Astrocyte of the spinal cord (primary cell): ENCODE measurements around the gene PHLPP1.
"Not testable (repeated sequence)": the region's sequence is repeated elsewhere in the genome, so short reads cannot be mapped to it uniquely, and the experiment has no call there.

Source experiments
- DNase-seq: peaks from one replicate; pipeline ENCODE4 v3.0.0; 2011; ENCODE audit warnings: low read depth, low spot score
- H3K4me3 ChIP-seq: 2 replicates; pipeline ENCODE4 v1.5.1; 2011; ENCODE audit warnings: low read depth, mild to moderate bottlenecking, low read length, moderate library complexity
- in situ Hi-C: cut with HindIII; loops from 2 replicates; pipeline ENCODE4 v1.10.0; 2017; ENCODE audit warnings: low sequenced_read_pairs
- TF ChIP-seq, protein P1 (sequence below): IDR thresholded peaks from 2 replicates; pipeline ENCODE4 v1.5.1; 2012; ENCODE audit warnings: low read depth, mild to moderate bottlenecking, low read length, inconsistent platforms

The PHLPP1 gene

DNA sequence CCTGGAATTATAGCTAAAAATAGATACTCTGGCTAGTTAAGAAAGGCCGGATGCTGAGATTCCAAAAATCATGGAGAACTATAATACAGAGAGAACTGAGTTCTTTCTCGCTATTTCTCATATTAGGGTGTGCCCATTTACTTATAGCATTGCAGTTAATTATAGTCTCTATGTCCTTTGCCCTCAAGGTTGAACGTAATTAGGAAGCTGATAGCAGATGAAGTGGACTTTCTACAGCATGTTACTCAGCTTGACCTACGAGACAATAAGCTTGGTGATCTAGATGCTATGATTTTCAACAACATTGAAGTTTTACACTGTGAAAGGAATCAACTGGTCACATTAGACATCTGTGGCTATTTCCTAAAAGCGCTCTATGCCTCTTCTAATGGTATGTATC is 187.4 kb downstream of the PHLPP1 start:
- TF ChIP-seq, protein P1, sequence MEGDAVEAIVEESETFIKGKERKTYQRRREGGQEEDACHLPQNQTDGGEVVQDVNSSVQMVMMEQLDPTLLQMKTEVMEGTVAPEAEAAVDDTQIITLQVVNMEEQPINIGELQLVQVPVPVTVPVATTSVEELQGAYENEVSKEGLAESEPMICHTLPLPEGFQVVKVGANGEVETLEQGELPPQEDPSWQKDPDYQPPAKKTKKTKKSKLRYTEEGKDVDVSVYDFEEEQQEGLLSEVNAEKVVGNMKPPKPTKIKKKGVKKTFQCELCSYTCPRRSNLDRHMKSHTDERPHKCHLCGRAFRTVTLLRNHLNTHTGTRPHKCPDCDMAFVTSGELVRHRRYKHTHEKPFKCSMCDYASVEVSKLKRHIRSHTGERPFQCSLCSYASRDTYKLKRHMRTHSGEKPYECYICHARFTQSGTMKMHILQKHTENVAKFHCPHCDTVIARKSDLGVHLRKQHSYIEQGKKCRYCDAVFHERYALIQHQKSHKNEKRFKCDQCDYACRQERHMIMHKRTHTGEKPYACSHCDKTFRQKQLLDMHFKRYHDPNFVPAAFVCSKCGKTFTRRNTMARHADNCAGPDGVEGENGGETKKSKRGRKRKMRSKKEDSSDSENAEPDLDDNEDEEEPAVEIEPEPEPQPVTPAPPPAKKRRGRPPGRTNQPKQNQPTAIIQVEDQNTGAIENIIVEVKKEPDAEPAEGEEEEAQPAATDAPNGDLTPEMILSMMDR: no peak
- DNase-seq: no peak
- in situ Hi-C loops: no loop called here
- H3K4me3 ChIP-seq: no peak overlapping the region

DNA sequence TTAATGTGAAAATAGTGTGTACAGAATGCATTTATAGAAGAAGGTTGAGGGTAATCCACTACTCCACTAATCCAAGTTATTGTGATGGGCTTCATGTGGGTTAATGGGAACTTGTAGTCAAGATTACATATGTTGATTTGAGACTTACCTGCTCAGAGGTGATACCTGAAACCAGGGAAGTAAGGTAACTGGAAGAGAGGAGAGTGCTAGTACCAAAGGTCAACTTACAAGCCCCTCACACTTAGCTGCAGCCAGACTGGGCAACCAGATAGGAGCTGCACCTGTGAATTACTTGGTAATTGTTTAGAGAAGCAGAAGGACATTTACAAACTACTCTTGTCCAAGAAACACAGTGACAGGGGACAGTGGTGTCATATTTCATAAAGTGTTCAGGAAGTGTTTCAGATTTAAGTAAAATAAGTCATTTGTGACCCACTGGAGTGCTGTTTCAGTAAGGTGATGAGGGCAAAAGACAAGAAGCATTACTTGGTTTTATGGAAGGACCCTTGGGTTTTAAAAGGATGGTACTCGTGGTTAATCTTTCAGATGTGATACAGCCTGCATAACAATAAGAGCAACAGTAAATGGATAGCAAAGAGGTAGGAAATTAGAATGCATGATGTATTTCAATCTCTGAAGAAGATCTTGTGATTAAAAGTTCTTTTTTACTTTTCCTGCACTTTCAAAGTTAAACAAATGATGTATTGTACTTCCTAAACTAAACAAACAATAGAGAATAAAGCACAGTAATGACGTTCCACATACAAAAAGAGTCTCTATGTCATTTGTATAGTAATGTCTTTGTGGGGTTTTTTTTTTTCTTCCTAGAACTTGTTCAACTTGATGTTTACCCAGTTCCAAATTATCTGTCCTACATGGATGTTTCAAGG is 189.3 kb downstream of the PHLPP1 start:
- no peak overlapping the region for H3K4me3 ChIP-seq
- in situ Hi-C loops: no loop called here
- DNase-seq: no peak
- TF ChIP-seq, protein P1: no peak

DNA sequence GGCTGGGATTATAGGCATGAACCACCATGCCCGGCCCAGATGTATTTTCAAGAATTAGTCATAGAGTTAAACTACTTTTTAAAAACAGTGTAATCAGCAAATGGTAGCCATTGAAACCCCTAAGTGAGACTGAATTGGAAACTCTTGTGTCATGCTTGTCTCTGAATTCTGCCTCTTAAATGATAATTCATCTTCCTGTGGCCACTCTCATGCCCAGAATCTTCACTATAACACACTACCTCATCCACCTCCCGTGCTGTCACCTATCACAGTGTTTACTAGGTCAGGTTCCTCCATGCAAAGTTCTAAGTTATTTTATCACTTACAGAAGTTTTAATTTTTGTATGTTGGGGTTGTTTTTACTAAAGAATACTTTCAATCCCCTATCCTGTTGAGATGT is 197.5 kb downstream of the PHLPP1 start:
- in situ Hi-C loops: no loop called here
- TF ChIP-seq, protein P1: no peak
- no peak for DNase-seq
- H3K4me3 ChIP-seq: no peak overlapping the region

DNA sequence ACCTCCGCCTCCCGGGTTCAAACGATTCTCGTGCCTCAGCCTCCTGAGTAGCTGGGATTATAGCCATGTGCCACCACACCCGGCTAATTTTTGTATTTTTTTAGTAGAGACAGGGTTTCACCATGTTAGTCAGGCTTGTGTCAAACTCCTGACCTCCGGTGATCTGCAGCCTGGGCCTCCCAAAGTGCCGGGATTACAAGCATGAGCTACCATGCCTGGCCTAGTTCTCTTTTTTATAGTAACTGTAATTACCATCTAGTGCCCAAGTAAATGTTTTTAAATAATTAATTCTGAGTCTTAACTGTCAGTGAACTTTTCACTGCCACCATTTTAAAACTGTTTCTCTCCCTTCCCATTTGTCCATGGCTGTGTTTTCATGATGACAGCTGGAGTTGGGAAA is 198.5 kb downstream of the PHLPP1 start:
- DNase-seq, in situ Hi-C loops, H3K4me3 ChIP-seq: not testable (repeated sequence)

DNA sequence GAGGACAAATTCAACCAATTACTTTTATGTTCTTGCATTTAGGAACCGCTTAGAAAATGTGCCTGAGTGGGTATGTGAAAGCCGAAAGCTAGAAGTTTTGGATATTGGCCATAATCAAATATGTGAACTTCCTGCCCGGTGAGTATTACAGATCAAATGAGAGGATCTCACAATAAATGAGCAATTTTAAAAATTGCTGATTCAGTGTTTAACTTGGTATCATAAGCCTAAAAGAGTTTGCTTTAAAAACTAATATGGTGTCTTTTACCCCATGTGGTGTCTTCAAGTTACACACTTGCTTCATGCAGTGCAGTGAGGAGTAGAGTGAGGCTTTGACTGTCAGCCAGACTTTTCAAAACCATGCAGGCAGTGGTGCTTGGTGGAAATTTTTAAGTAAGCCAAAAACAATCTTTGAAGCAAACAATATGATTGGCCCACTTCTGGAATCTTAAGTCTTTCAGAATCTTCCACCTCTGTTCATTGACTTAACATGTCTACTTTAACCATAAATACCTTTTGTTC is 199.6 kb downstream of the PHLPP1 start:
- peak; percentile 46 for DNase-seq
- TF ChIP-seq, protein P1: no peak
- no peak overlapping the region for H3K4me3 ChIP-seq
- in situ Hi-C loops: no loop called here

DNA sequence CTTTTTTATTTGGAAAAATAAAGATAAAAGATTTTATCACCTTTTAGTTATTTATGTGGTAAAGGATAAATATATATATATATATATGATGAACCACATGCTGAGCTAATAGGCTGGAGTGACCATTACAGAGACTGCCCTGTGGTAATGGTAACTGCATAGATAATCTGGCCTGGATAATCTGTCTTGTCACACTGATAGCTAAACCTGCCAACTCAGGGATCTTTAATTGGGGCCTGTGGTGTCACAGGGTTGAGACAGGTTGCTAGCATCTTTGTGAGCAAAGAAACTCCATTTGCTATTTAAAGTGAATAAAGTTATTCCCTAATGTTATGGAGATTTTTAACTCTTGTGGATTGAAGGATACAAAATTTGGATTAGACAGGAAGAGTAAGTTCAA is 203.0 kb downstream of the PHLPP1 start:
- in situ Hi-C loops: no loop called here
- no peak for DNase-seq
- TF ChIP-seq, protein P1: no peak
- no peak overlapping the region for H3K4me3 ChIP-seq

DNA sequence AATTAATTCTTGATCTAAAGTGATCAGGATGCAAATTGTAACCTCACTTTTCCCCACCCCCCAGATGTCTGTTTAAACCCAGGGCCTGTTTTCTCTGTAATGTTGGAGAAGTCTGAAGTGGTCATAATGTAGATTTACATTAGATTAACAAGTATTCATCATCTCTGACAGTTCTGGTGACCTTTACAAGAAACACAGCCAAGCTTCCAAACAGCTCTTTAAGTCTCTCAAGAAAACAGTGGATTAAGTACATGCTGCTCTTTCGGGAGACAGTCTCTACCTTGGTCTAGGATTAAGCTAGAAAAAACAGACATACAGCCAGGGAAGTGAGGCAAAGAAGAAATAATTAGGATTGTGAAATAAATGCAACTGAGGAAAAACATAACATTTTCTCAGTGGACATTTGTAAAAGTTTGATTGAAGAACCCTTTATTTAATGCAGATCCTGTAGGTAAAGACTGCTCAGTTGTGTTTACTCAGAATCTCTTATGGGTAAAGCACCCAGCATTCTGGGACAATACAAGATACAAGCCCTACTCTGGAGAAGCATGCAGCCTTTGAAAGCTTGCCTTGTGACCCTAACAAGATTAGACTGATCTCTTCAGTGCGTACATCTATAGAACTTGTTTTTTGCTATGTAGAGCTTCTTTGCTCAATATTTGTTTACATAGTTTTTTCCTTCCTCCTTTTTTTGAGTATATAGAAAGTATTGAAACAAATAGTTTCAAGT is 203.9 kb downstream of the PHLPP1 start:
- DNase-seq: no peak
- TF ChIP-seq, protein P1: no peak
- H3K4me3 ChIP-seq: no peak overlapping the region
- in situ Hi-C loops: no loop called here
